GM21786 (cell line): ENCODE results near the gene COL5A3.
"Not testable (repeated sequence)": the region's sequence is repeated elsewhere in the genome, so short reads cannot be mapped to it uniquely, and the experiment has no call there.

Experiments
- ATAC-seq: cut with Tn5 transposase; IDR thresholded peaks from one replicate; pipeline ENCODE4 v1.9.1; 2021; ENCODE audit not compliant: unreplicated experiment

Gene COL5A3

GRCh38 chr19:10010247-10010691, at the start of gene COL5A3:
Gene COL5A3 (minus strand): TSS chr19:10010504. CDS start chr19:10010385, 119 bp downstream.
- ATAC-seq, result no peak

- no peak for ATAC-seq
These were observed 42.5 kb upstream of the COL5A3 start for GRCh38 chr19:10052602-10053360.

GRCh38 chr19:10049626-10050025, 39.3 kb upstream of the COL5A3 start:
- no peak for ATAC-seq

- ATAC-seq, result no peak
These were observed 35.1 kb upstream of the COL5A3 start for GRCh38 chr19:10045371-10045770.

- ATAC-seq, result no peak
These were observed 34.1 kb upstream of the COL5A3 start for GRCh38 chr19:10044390-10044789.

GRCh38 chr19:10043286-10043927, 33.1 kb upstream of the COL5A3 start:
- no peak for ATAC-seq

- no peak for ATAC-seq
These were observed 27.5 kb upstream of the COL5A3 start for GRCh38 chr19:10037809-10038208.

GRCh38 chr19:10037367-10037766, 27.1 kb upstream of the COL5A3 start:
- no peak for ATAC-seq

- no peak for ATAC-seq
These were observed 26.3 kb upstream of the COL5A3 start for GRCh38 chr19:10036601-10037071.

- no peak for ATAC-seq
These were observed 23.3 kb upstream of the COL5A3 start for GRCh38 chr19:10033614-10034013.

- no peak for ATAC-seq
These were observed 17.1 kb upstream of the COL5A3 start for GRCh38 chr19:10027158-10027997.

- ATAC-seq, result no peak
These were observed 16.4 kb upstream of the COL5A3 start for GRCh38 chr19:10026744-10027143.

- not testable (repeated sequence) for ATAC-seq
These were observed 12.8 kb upstream of the COL5A3 start for GRCh38 chr19:10023096-10023495.

GRCh38 chr19:10021863-10022262, 11.6 kb upstream of the COL5A3 start:
- ATAC-seq, result no peak

- no peak for ATAC-seq
These were observed 11.1 kb upstream of the COL5A3 start for GRCh38 chr19:10021446-10021845.

GRCh38 chr19:10020851-10021250, 10.5 kb upstream of the COL5A3 start:
- no peak for ATAC-seq

- ATAC-seq, result no peak
These were observed 8.9 kb upstream of the COL5A3 start for GRCh38 chr19:10019246-10019645.

GRCh38 chr19:10018786-10019185, 8.5 kb upstream of the COL5A3 start:
- no peak for ATAC-seq

- ATAC-seq, result no peak
These were observed 8.0 kb upstream of the COL5A3 start for GRCh38 chr19:10018263-10018662.

GRCh38 chr19:10013834-10014618, 3.7 kb upstream of the COL5A3 start:
- ATAC-seq, result no peak

GRCh38 chr19:10013316-10013715, 3.0 kb upstream of the COL5A3 start, which contains the start of gene RDH8:
Gene RDH8 (plus strand): TSS chr19:10013483. CDS start chr19:10013498, 15 bp downstream.
- ATAC-seq, result no peak
